Peyer's patch (tissue), 4 donors: ENCODE measurements around the gene TGDS.

Experiments used
- CTCF ChIP-seq, 6 experiments: fragments of 450-650 bp in 4 of 6; fragments of 200-600 bp in 2 of 6; sonication (generic) in 1 of 6; IDR thresholded peaks; one replicate each; pipeline ENCODE4 v1.5.1; 2017 to 2019; ENCODE audit warnings: antibody characterized with exemption in 6 of 6, mild to moderate bottlenecking in 3 of 6, moderate library complexity in 1 of 6
- POLR2A ChIP-seq, 2 donors: fragments of 450-650 bp; IDR thresholded peaks; one replicate each; pipeline ENCODE4 v1.5.1; 2017; ENCODE audit warnings: antibody characterized with exemption in 2 of 2, mild to moderate bottlenecking in 2 of 2, moderate library complexity in 2 of 2

GRCh38 chr13:94569615-94570014 is 26.3 kb downstream of the TGDS start:
- TF ChIP-seq CTCF (IDR thresholded peaks at IDR 0.05) = no peak
- no peak for TF ChIP-seq POLR2A (IDR thresholded peaks at IDR 0.05)
